ENCODE data around the gene NRG3. TPM values are rescaled to one million over a fixed set of nuclear protein-coding genes. Genes with fewer than 3 reads are reported as not detected.

Gene NRG3
- total and polyA plus RNA-seq, 2 of the 8 experiments (the other 6 are each of a cell fraction or from before 2014, with no cell fraction given): 4.2 to 5.0 TPM

DNA sequence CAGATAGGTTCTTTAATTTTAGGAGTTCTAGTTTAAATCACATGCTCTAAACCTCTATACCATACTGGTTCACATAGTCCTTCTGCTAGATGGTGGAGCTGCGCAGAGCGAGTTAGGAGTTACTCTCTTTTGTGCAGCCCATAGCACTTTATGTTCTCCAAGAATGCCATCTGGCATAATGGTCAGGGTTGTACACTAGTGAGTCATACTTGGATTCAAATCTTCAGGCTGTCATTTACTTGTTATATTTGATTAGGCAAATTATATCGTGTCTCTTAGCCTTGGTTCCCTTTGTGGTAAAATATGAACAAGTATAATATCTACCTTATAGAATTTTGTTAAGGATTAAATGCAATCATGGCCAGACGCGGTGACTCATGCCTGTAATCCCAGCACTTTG, 1078.3 kb downstream of the NRG3 start:
- FAIRE-seq (no peak), DNase-seq (ENCODE audit: low read depth in 1 of 2, low spot score in 2 of 2) (no peak)
- H3K4me2 ChIP-seq (ENCODE audit: insufficient read depth in 1 of 2, low read depth in 2 of 2, low read length in 2 of 2): no peak overlapping the region
- ChIA-PET POLR2A (ENCODE audit: partially characterized antibody) (no interaction called here), CTCF (ENCODE audit: partially characterized antibody) (interaction anchor here (0.6 to 2.1 kb wide), 9 partner anchors 8 to 869 kb away, joined by 3 to 8 read pairs (median 3); no protein-coding TSS in a partner anchor)
- H2BK5ac ChIP-seq (ENCODE audit: low read depth, low read length): no peak overlapping the region
- no peak overlapping the region for H2AFZ ChIP-seq (ENCODE audit: low read length)
- no peaks in the 10 kb centered on the region for H3K9me3 ChIP-seq (ENCODE audit: insufficient read depth in 2 of 2, low read depth in 1 of 2, low read length in 1 of 2)
- H3K9ac ChIP-seq (replicated peaks in 1 of 4; ENCODE audit: extremely low read depth in 1 of 4, low read depth in 3 of 4, low read length in 3 of 4): no peak overlapping the region
- H3K4ac ChIP-seq (replicated peaks; ENCODE audit: insufficient read length, low read depth, low read length): no peak overlapping the region
- H3K18ac ChIP-seq (ENCODE audit: extremely low read depth, low read length): no peak overlapping the region
- H4K20me1 ChIP-seq (replicated peaks in 1 of 2; ENCODE audit: control insufficient read depth in 1 of 2, insufficient read depth in 2 of 2, low read length in 2 of 2): no peaks in the 10 kb centered on the region
- WGBS, 2 experiments (ENCODE audit: extremely low coverage in 1 of 2, insufficient coverage in 1 of 2, insufficient read length in 1 of 2, insufficient replicate concordance in 2 of 2, low coverage in 1 of 2, low lambda C conversion rate in 2 of 2, missing lambda C conversion rate in 1 of 2): 96% methylated on average over 5 of the region's 5 CpGs; no CpG with 5 or more reads in 1 of the 2 experiments
- no peak overlapping the region for H3K4me3 ChIP-seq (ENCODE audit: extremely low read depth in 1 of 4, insufficient read depth in 2 of 4, low read depth in 3 of 4, low read length in 4 of 4)
- no peak overlapping the region for H2BK12ac ChIP-seq (ENCODE audit: low read depth, low read length)
- no peaks in the 10 kb centered on the region for H3K27me3 ChIP-seq (replicated peaks in 1 of 4; ENCODE audit: control insufficient read depth in 3 of 4, extremely low read depth in 1 of 4, insufficient read depth in 3 of 4, low read length in 3 of 4)
- no peaks in the 10 kb centered on the region for H3K79me1 ChIP-seq (ENCODE audit: low read depth, low read length)
- H3K36me3 ChIP-seq (ENCODE audit: control insufficient read depth in 2 of 4, insufficient read depth in 4 of 4, low read length in 3 of 4): no peaks in the 10 kb centered on the region
- H4K8ac ChIP-seq (ENCODE audit: extremely low read depth, insufficient read depth, low read length): no peak overlapping the region
- TF ChIP-seq CBX5 (IDR thresholded peaks at IDR 0.05; ENCODE audit: low read depth, low read length) (no peak), SUZ12 (IDR thresholded peaks at IDR 0.05; ENCODE audit: low read length) (no peak), RFX5 (IDR thresholded peaks at IDR 0.05; ENCODE audit: borderline replicate concordance, low read depth, low read length) (no peak), BRCA1 (IDR thresholded peaks at IDR 0.05; ENCODE audit: low read depth, low read length) (no peak), CEBPB (IDR thresholded peaks at IDR 0.05; ENCODE audit: low read depth, low read length) (no peak), SAP30 (IDR thresholded peaks at IDR 0.05; ENCODE audit: insufficient read depth, insufficient replicate concordance, low read length) (no peak), PHF8 (conservative IDR thresholded peaks at IDR 0.05; ENCODE audit: low read depth, low read length) (no peak), GTF2F1 (IDR thresholded peaks at IDR 0.05; ENCODE audit: borderline replicate concordance, low read depth, low read length) (no peak), RAD21 (IDR thresholded peaks at IDR 0.05 in 1 of 2, conservative IDR thresholded peaks at IDR 0.05 in 1 of 2; ENCODE audit: low read depth in 2 of 2, low read length in 2 of 2) (no peak), EGR1 (IDR thresholded peaks at IDR 0.05; ENCODE audit: borderline replicate concordance, low read depth, low read length) (no peak), YY1 (IDR thresholded peaks at IDR 0.05; ENCODE audit: low read depth, low read length) (no peak)
- TF ChIP-seq, protein P1, sequence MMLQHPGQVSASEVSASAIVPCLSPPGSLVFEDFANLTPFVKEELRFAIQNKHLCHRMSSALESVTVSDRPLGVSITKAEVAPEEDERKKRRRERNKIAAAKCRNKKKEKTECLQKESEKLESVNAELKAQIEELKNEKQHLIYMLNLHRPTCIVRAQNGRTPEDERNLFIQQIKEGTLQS (IDR thresholded peaks at IDR 0.05; ENCODE audit: insufficient read depth, low read depth, low read length): no peak
- no peaks in the 10 kb centered on the region for H3K23me2 ChIP-seq (ENCODE audit: low read depth, low read length)
- H2BK20ac ChIP-seq (ENCODE audit: low read length): no peak overlapping the region
- H3K14ac ChIP-seq (ENCODE audit: insufficient read length): no peak overlapping the region
- H3K4me1 ChIP-seq (replicated peaks in 1 of 4; ENCODE audit: control insufficient read depth in 3 of 4, insufficient read depth in 4 of 4, low read length in 3 of 4): peaks cover 0 to 2% (median 0%) of the 10 kb centered on the region in 4 experiments; a peak in 2 of 7 replicates
- no peak overlapping the region for H4K5ac ChIP-seq (ENCODE audit: insufficient read length, low read depth, low read length)
- no peaks in the 10 kb centered on the region for H3K79me2 ChIP-seq (ENCODE audit: control insufficient read depth in 1 of 2, insufficient read depth in 2 of 2, low read length in 2 of 2)
- H2AK5ac ChIP-seq (ENCODE audit: low read depth, low read length): no peak overlapping the region
- H3K23ac ChIP-seq (ENCODE audit: insufficient read length): no peak overlapping the region
- H2BK15ac ChIP-seq (ENCODE audit: low read length): no peak overlapping the region
- no peak overlapping the region for H3K27ac ChIP-seq (ENCODE audit: low read depth, low read length)
- no peak overlapping the region for H3K56ac ChIP-seq (replicated peaks; ENCODE audit: insufficient read length, low read depth, low read length)
- no peak overlapping the region for H2BK120ac ChIP-seq (replicated peaks; ENCODE audit: low read depth, low read length)
- no peak overlapping the region for H4K91ac ChIP-seq (replicated peaks; ENCODE audit: insufficient read length, low read length)
